Panc1 (cell line): ENCODE results near the gene PLEKHA8.

Source experiments
- CTCF ChIP-seq: fragments of 450-650 bp; IDR thresholded peaks from 2 replicates; pipeline ENCODE4 v1.5.1; 2017; ENCODE audit warnings: mild to moderate bottlenecking
- SIN3A ChIP-seq: IDR thresholded peaks from 2 replicates; pipeline ENCODE4 v1.6.1; 2012; ENCODE audit warnings: low read depth, mild to moderate bottlenecking, low read length, moderate library complexity, borderline replicate concordance; ENCODE audit not compliant: insufficient read depth

GRCh38 chr7:30038196-30038980 is 10.2 kb downstream of the PLEKHA8 start:
- TF ChIP-seq CTCF (no peak), SIN3A (no peak)
